Measurements from ENCODE around the gene SAPCD2.

SAPCD2 gene

GRCh38 chr9:137053944-137054931, 16.1 kb downstream of the SAPCD2 start, which contains the start of gene ENTPD2 (continued):
- TF ChIP-seq BCL11B (tag by site-specific recombination; IDR thresholded peaks at IDR 0.05; ENCODE audit: low read depth) (no peak), SCRT2 (tag by site-specific recombination; IDR thresholded peaks at IDR 0.05) (no peak), ZSCAN5A (tag by site-specific recombination; IDR thresholded peaks at IDR 0.05) (no peak), ZNF274 (IDR thresholded peaks at IDR 0.05; ENCODE audit: low read length) (no peak), ZNF274 (tag by site-specific recombination; IDR thresholded peaks at IDR 0.05; ENCODE audit: borderline replicate concordance) (no peak), ZNF837 (tag by site-specific recombination; IDR thresholded peaks at IDR 0.05) (no peak), ZNF350 (tag by site-specific recombination; IDR thresholded peaks at IDR 0.05) (no peak), GLIS1 (tag by site-specific recombination; IDR thresholded peaks at IDR 0.05) (peak; percentile 22; the same call in 1 of the 2 replicates), ZBTB20 (tag by site-specific recombination; IDR thresholded peaks at IDR 0.05) (peak; percentile 41; the same call in 1 of the 2 replicates), ZNF248 (tag by site-specific recombination; IDR thresholded peaks at IDR 0.05) (no peak), REPIN1 (tag by site-specific recombination; IDR thresholded peaks at IDR 0.05; ENCODE audit: low read depth) (no peak), RBAK (tag by site-specific recombination; IDR thresholded peaks at IDR 0.05) (no peak), ZNF23 (tag by site-specific recombination; IDR thresholded peaks at IDR 0.05; ENCODE audit: borderline replicate concordance) (no peak), PATZ1 (tag by site-specific recombination; IDR thresholded peaks at IDR 0.05) (no peak), ZNF664 (tag by site-specific recombination; IDR thresholded peaks at IDR 0.05) (no peak), ZBTB7A (tag by site-specific recombination; IDR thresholded peaks at IDR 0.05; ENCODE audit: low read depth) (no peak), ZSCAN4 (tag by site-specific recombination; IDR thresholded peaks at IDR 0.05) (no peak), ZNF843 (tag by site-specific recombination; IDR thresholded peaks at IDR 0.05) (no peak), ZIC2 (tag by site-specific recombination; IDR thresholded peaks at IDR 0.05) (no peak), ZNF776 (tag by site-specific recombination; IDR thresholded peaks at IDR 0.05; ENCODE audit: borderline replicate concordance) (no peak), BCL11A (tag by site-specific recombination; IDR thresholded peaks at IDR 0.05; ENCODE audit: low read depth) (0 out of 2 replicates have a peak, but pooled peaks have one; percentile 10), ZNF560 (tag by site-specific recombination; IDR thresholded peaks at IDR 0.05; ENCODE audit: borderline replicate concordance) (no peak), ZNF132 (tag by site-specific recombination; IDR thresholded peaks at IDR 0.05; ENCODE audit: borderline replicate concordance) (no peak), PRDM1 (tag by site-specific recombination; IDR thresholded peaks at IDR 0.05) (no peak), ZNF701 (tag by site-specific recombination; IDR thresholded peaks at IDR 0.05) (no peak), OSR2 (tag by site-specific recombination; IDR thresholded peaks at IDR 0.05) (no peak), ZNF610 (tag by site-specific recombination; IDR thresholded peaks at IDR 0.05; ENCODE audit: borderline replicate concordance) (no peak), ZNF146 (tag by site-specific recombination; IDR thresholded peaks at IDR 0.05) (no peak), SALL2 (tag by site-specific recombination; IDR thresholded peaks at IDR 0.05; ENCODE audit: borderline replicate concordance) (no peak), ZNF366 (tag by site-specific recombination; conservative IDR thresholded peaks at IDR 0.05) (no peak), ZNF645 (tag by site-specific recombination; IDR thresholded peaks at IDR 0.05) (no peak), ZNF555 (tag by site-specific recombination; conservative IDR thresholded peaks at IDR 0.05) (no peak), ZNF621 (tag by site-specific recombination; IDR thresholded peaks at IDR 0.05) (no peak), ZNF214 (tag by site-specific recombination; IDR thresholded peaks at IDR 0.05; ENCODE audit: borderline replicate concordance) (no peak)
